HEK293T (cell line): Measurements from ENCODE around the gene DNAJC5.

ENCODE experiments used
- CTCF ChIA-PET: fragments of 350-600 bp; formaldehyde crosslinking; extraction: SDS; loops from one replicate; lab custom pipeline; 2021; ENCODE audit warnings: antibody characterized with exemption, inconsistent platforms; lab: Yijun Ruan, JAX
- POLR2A ChIA-PET: fragments of 350-600 bp; formaldehyde crosslinking; extraction: SDS; loops from one replicate; lab custom pipeline; 2020; ENCODE audit warnings: antibody characterized with exemption, inconsistent platforms; lab: Yijun Ruan, JAX
- DNase-seq: peaks from one replicate; pipeline ENCODE4 v3.0.0; 2012; ENCODE audit warnings: mixed read lengths; ENCODE audit errors: extremely low spot score
- ARNT ChIP-seq: fragments of 450-650 bp; IDR thresholded peaks from 2 replicates; pipeline ENCODE4 v1.6.1; 2017; ENCODE audit warnings: mild to moderate bottlenecking
- BHLHE40 ChIP-seq: fragments of 450-650 bp; IDR thresholded peaks from 2 replicates; pipeline ENCODE4 v1.6.1; 2016; ENCODE audit warnings: mild to moderate bottlenecking, moderate library complexity, borderline replicate concordance
- CTBP1 ChIP-seq: fragments of 450-650 bp; IDR thresholded peaks from 2 replicates; pipeline ENCODE4 v1.6.1; 2016; ENCODE audit warnings: borderline replicate concordance
- ELF4 ChIP-seq: fragments of 450-650 bp; IDR thresholded peaks from 2 replicates; pipeline ENCODE4 v1.6.1; 2017; ENCODE audit warnings: antibody characterized with exemption
- FOXA1 ChIP-seq: fragments of 450-650 bp; IDR thresholded peaks from 2 replicates; pipeline ENCODE4 v1.6.1; 2016; ENCODE audit warnings: mild to moderate bottlenecking
- FOXK2 ChIP-seq: fragments of 450-650 bp; IDR thresholded peaks from 2 replicates; pipeline ENCODE4 v1.6.1; 2016; ENCODE audit warnings: mild to moderate bottlenecking
- FOXM1 ChIP-seq: fragments of 450-650 bp; IDR thresholded peaks from 2 replicates; pipeline ENCODE4 v1.6.1; 2017; ENCODE audit warnings: mild to moderate bottlenecking, borderline replicate concordance
- HDGF ChIP-seq: fragments of 450-650 bp; IDR thresholded peaks from 2 replicates; pipeline ENCODE4 v1.6.1; 2017; ENCODE audit warnings: antibody characterized with exemption, borderline replicate concordance
- L3MBTL2 ChIP-seq: fragments of 450-650 bp; conservative IDR thresholded peaks from 2 replicates; pipeline ENCODE4 v1.6.1; 2016; ENCODE audit warnings: mild to moderate bottlenecking
- LEF1 ChIP-seq: fragments of 450-650 bp; IDR thresholded peaks from 2 replicates; pipeline ENCODE4 v1.6.1; 2017; ENCODE audit warnings: mild to moderate bottlenecking, borderline replicate concordance
- NFRKB ChIP-seq: fragments of 450-650 bp; IDR thresholded peaks from 2 replicates; pipeline ENCODE4 v1.6.1; 2016; ENCODE audit warnings: mild to moderate bottlenecking, moderate library complexity
- PKNOX1 ChIP-seq: fragments of 450-650 bp; IDR thresholded peaks from 2 replicates; pipeline ENCODE4 v1.6.1; 2016
- SP1 ChIP-seq: fragments of 450-650 bp; IDR thresholded peaks from 2 replicates; pipeline ENCODE4 v1.6.1; 2017
- SUZ12 ChIP-seq: fragments of 450-650 bp; IDR thresholded peaks from 2 replicates; pipeline ENCODE4 v1.6.1; 2016; ENCODE audit warnings: mild to moderate bottlenecking
- TARDBP ChIP-seq: fragments of 450-650 bp; IDR thresholded peaks from 2 replicates; pipeline ENCODE4 v1.6.1; 2016
- ZNF384 ChIP-seq: fragments of 450-650 bp; IDR thresholded peaks from 2 replicates; pipeline ENCODE4 v1.6.1; 2016

DNAJC5 gene

GRCh38 chr20:63855363-63856097, 39.4 kb upstream of the DNAJC5 start:
- ChIA-PET CTCF (interaction anchor here (0.6 kb wide), 1 partner anchor 73 kb away, joined by 3 read pairs; no protein-coding TSS in a partner anchor), POLR2A (interaction anchor here (0.9 to 1.2 kb wide), 2 partner anchors 9 kb away, joined by 6 to 9 read pairs; partner anchors contain the start of gene TPD52L2)
- no peak for TF ChIP-seq L3MBTL2
- TF ChIP-seq ZNF384 = no peak
- TF ChIP-seq ELF4 = no peak
- TF ChIP-seq FOXA1 = no peak
- no peak for DNase-seq

GRCh38 chr20:63856098-63856511, 38.8 kb upstream of the DNAJC5 start:
- TF ChIP-seq LEF1 = no peak
- TF ChIP-seq ARNT = no peak
- no peak for TF ChIP-seq L3MBTL2
- no peak for TF ChIP-seq ZNF384
- POLR2A ChIA-PET = interaction anchor here (1.2 kb wide), 1 partner anchor 9 kb away, joined by 6 read pairs; the partner anchor contains the start of gene TPD52L2
- DNase-seq = no peak
- CTCF ChIA-PET = interaction anchor here (0.6 kb wide), 1 partner anchor 74 kb away, joined by 3 read pairs; no protein-coding TSS in a partner anchor

- POLR2A ChIA-PET = no interaction called here
- CTCF ChIA-PET = no interaction called here
- DNase-seq = no peak
- no peak for TF ChIP-seq FOXM1
- TF ChIP-seq TARDBP = no peak
- TF ChIP-seq LEF1 = no peak
- TF ChIP-seq L3MBTL2 = no peak
- no peak for TF ChIP-seq PKNOX1
- no peak for TF ChIP-seq ZNF384
- no peak for TF ChIP-seq SUZ12
Observed at GRCh38 chr20:63857764-63858392, 37.0 kb upstream of the DNAJC5 start.

GRCh38 chr20:63858393-63859165, 36.3 kb upstream of the DNAJC5 start:
- ChIA-PET CTCF (no interaction called here), POLR2A (no interaction called here)
- no peak for TF ChIP-seq TARDBP
- TF ChIP-seq FOXA1 = no peak
- TF ChIP-seq FOXM1 = no peak
- no peak for TF ChIP-seq SP1
- TF ChIP-seq CTBP1 = no peak
- TF ChIP-seq ELF4 = no peak
- TF ChIP-seq LEF1 = no peak
- no peak for TF ChIP-seq L3MBTL2
- TF ChIP-seq HDGF = no peak
- TF ChIP-seq FOXK2 = no peak
- TF ChIP-seq ARNT = no peak
- no peak for TF ChIP-seq ZNF384
- no peak for TF ChIP-seq BHLHE40
- TF ChIP-seq SUZ12 = no peak
- TF ChIP-seq PKNOX1 = no peak
- no peak for TF ChIP-seq NFRKB
- DNase-seq = no peak

- ChIA-PET POLR2A (no interaction called here), CTCF (no interaction called here)
- DNase-seq = no peak
- no peak for TF ChIP-seq L3MBTL2
- no peak for TF ChIP-seq FOXM1
- TF ChIP-seq SUZ12 = no peak
- no peak for TF ChIP-seq BHLHE40
- no peak for TF ChIP-seq ZNF384
- TF ChIP-seq CTBP1 = no peak
- TF ChIP-seq ELF4 = no peak
- no peak for TF ChIP-seq ARNT
- no peak for TF ChIP-seq FOXK2
- no peak for TF ChIP-seq TARDBP
- TF ChIP-seq NFRKB = no peak
- no peak for TF ChIP-seq SP1
- TF ChIP-seq HDGF = no peak
- TF ChIP-seq LEF1 = no peak
Observed at GRCh38 chr20:63859166-63859699, 35.7 kb upstream of the DNAJC5 start.

- POLR2A ChIA-PET = no interaction called here
- DNase-seq = no peak
- CTCF ChIA-PET = no interaction called here
- no peak for TF ChIP-seq FOXM1
- TF ChIP-seq SUZ12 = no peak
- no peak for TF ChIP-seq HDGF
- no peak for TF ChIP-seq ELF4
- TF ChIP-seq CTBP1 = no peak
- TF ChIP-seq LEF1 = no peak
- no peak for TF ChIP-seq ZNF384
- no peak for TF ChIP-seq NFRKB
- TF ChIP-seq L3MBTL2 = no peak
- no peak for TF ChIP-seq PKNOX1
Observed at GRCh38 chr20:63860325-63861051, 34.4 kb upstream of the DNAJC5 start.
